ENCODE measurements around the gene STK4. TPM values are rescaled to one million over a fixed set of nuclear protein-coding genes. Genes with fewer than 3 reads are reported as not detected.

STK4 gene
- 100 to 1,000 TPM; 126 to 128 TPM for total RNA-seq

GRCh38 chr20:44966030-44966961 lies at the start of gene STK4:
STK4 (plus strand) TSS chr20:44966512; CDS start chr20:44966569, 57 bp downstream.
- Mint-ChIP-seq H3K36me3 (peaks cover 23% of the 10 kb centered on the region), H3K4me1 (ENCODE audit: low read depth) (peaks cover 58% of the 10 kb centered on the region)

GRCh38 chr20:44916586-44916985 lies 49.7 kb upstream of the STK4 start:
- Mint-ChIP-seq H3K27me3 (no peaks in the 10 kb centered on the region), H3K4me3 (no peak overlapping the region), H3K4me1 (ENCODE audit: low read depth) (peaks cover 17% of the 10 kb centered on the region), H3K27ac (no peak overlapping the region), H3K36me3 (peaks cover 43% of the 10 kb centered on the region), H3K9me3 (no peaks in the 10 kb centered on the region)
- DNase-seq, result no peak
- ChIA-PET CTCF (no interaction called here), POLR2A (no interaction called here)
- intact Hi-C loops (cut with micrococcal nuclease), result no loop called here

More at GRCh38 chr20:44966030-44966961, at the start of gene STK4:
- CTCF ChIA-PET, result interaction anchor here (0.9 to 2.1 kb wide), 5 partner anchors 12 to 86 kb away, joined by 3 to 12 read pairs (median 4); no protein-coding TSS in a partner anchor
- no peaks in the 10 kb centered on the region for H3K27me3 Mint-ChIP-seq
- H3K4me3 Mint-ChIP-seq, result peak within 1 kb of the TSS; percentile 95
- intact Hi-C loops (cut with micrococcal nuclease), result loop anchor here (2.0 to 5.0 kb wide), 5 partner anchors 55 to 444 kb away; partner anchors contain the start of genes KCNK15, PABPC1L, SERINC3 and YWHAB
- POLR2A ChIA-PET, result interaction anchor here (0.8 to 2.3 kb wide), 7 partner anchors 10 to 53 kb away, joined by 3 to 11 read pairs (median 3); no protein-coding TSS in a partner anchor
- H3K9me3 Mint-ChIP-seq, result no peaks in the 10 kb centered on the region
- peak; percentile 97 for DNase-seq
- peak within 1 kb of the TSS; percentile 99 for H3K27ac Mint-ChIP-seq

- Mint-ChIP-seq H3K27me3 (no peaks in the 10 kb centered on the region), H3K4me3 (no peak overlapping the region), H3K9me3 (no peaks in the 10 kb centered on the region), H3K4me1 (ENCODE audit: low read depth) (peaks cover 15% of the 10 kb centered on the region), H3K36me3 (peaks cover 40% of the 10 kb centered on the region), H3K27ac (no peak overlapping the region)
- ChIA-PET POLR2A (no interaction called here), CTCF (interaction anchor here (0.7 to 1.2 kb wide), 3 partner anchors 8 to 179 kb away, joined by 3 read pairs; partner anchors contain the start of gene PABPC1L)
- intact Hi-C loops (cut with micrococcal nuclease), result no loop called here
- DNase-seq, result no peak
These were observed 48.9 kb upstream of the STK4 start for GRCh38 chr20:44917399-44917798.

GRCh38 chr20:44918342-44918741 lies 48.0 kb upstream of the STK4 start:
- intact Hi-C loops (cut with micrococcal nuclease), result no loop called here
- H3K36me3 Mint-ChIP-seq, result peaks cover 40% of the 10 kb centered on the region
- CTCF ChIA-PET, result interaction anchor here (1.2 kb wide), 1 partner anchor 9 kb away, joined by 3 read pairs; the partner anchor contains the start of gene PABPC1L

GRCh38 chr20:44918761-44919160 lies 47.6 kb upstream of the STK4 start:
- Mint-ChIP-seq H3K4me3 (no peak overlapping the region), H3K4me1 (ENCODE audit: low read depth) (peaks cover 12% of the 10 kb centered on the region), H3K9me3 (no peaks in the 10 kb centered on the region), H3K27me3 (no peaks in the 10 kb centered on the region), H3K36me3 (peaks cover 36% of the 10 kb centered on the region), H3K27ac (no peak overlapping the region)
- ChIA-PET CTCF (interaction anchor here (1.2 kb wide), 1 partner anchor 9 kb away, joined by 3 read pairs; the partner anchor contains the start of gene PABPC1L), POLR2A (no interaction called here)
- no peak for DNase-seq
- intact Hi-C loops (cut with micrococcal nuclease), result no loop called here

More at GRCh38 chr20:44918342-44918741, 48.0 kb upstream of the STK4 start:
- Mint-ChIP-seq H3K27me3 (no peaks in the 10 kb centered on the region), H3K4me1 (ENCODE audit: low read depth) (peaks cover 15% of the 10 kb centered on the region), H3K9me3 (no peaks in the 10 kb centered on the region), H3K27ac (no peak overlapping the region), H3K4me3 (no peak overlapping the region)
- POLR2A ChIA-PET, result no interaction called here
- DNase-seq, result no peak

- CTCF ChIA-PET, result no interaction called here
- POLR2A ChIA-PET, result interaction anchor here (0.7 to 0.8 kb wide), 2 partner anchors 21 to 25 kb away, joined by 3 to 4 read pairs; no protein-coding TSS in a partner anchor
- peaks cover 36% of the 10 kb centered on the region for H3K36me3 Mint-ChIP-seq
These were observed 44.9 kb upstream of the STK4 start for GRCh38 chr20:44921447-44921846.

GRCh38 chr20:44924541-44924940 lies 41.8 kb upstream of the STK4 start:
- ChIA-PET POLR2A (no interaction called here), CTCF (no interaction called here)

More at GRCh38 chr20:44921447-44921846, 44.9 kb upstream of the STK4 start:
- no peak overlapping the region for H3K27ac Mint-ChIP-seq
- H3K9me3 Mint-ChIP-seq, result no peaks in the 10 kb centered on the region
- H3K27me3 Mint-ChIP-seq, result no peaks in the 10 kb centered on the region
- no peak overlapping the region for H3K4me3 Mint-ChIP-seq
- H3K4me1 Mint-ChIP-seq (ENCODE audit: low read depth), result no peaks in the 10 kb centered on the region
- DNase-seq, result no peak
- intact Hi-C loops (cut with micrococcal nuclease), result no loop called here

GRCh38 chr20:44928595-44928994 lies 37.7 kb upstream of the STK4 start:
- H3K36me3 Mint-ChIP-seq, result peaks cover 28% of the 10 kb centered on the region
- intact Hi-C loops (cut with micrococcal nuclease), result no loop called here
- no peak overlapping the region for H3K27ac Mint-ChIP-seq
- H3K4me3 Mint-ChIP-seq, result no peak overlapping the region
- DNase-seq, result no peak
- ChIA-PET CTCF (no interaction called here), POLR2A (no interaction called here)
- no peaks in the 10 kb centered on the region for H3K9me3 Mint-ChIP-seq
- no peaks in the 10 kb centered on the region for H3K27me3 Mint-ChIP-seq
- no peaks in the 10 kb centered on the region for H3K4me1 Mint-ChIP-seq (ENCODE audit: low read depth)

More at GRCh38 chr20:44924541-44924940, 41.8 kb upstream of the STK4 start:
- H3K4me3 Mint-ChIP-seq, result no peak overlapping the region
- H3K9me3 Mint-ChIP-seq, result no peaks in the 10 kb centered on the region
- H3K27me3 Mint-ChIP-seq, result no peaks in the 10 kb centered on the region
- no peak for DNase-seq
- H3K36me3 Mint-ChIP-seq, result peaks cover 33% of the 10 kb centered on the region
- H3K27ac Mint-ChIP-seq, result no peak overlapping the region
- intact Hi-C loops (cut with micrococcal nuclease), result no loop called here
- H3K4me1 Mint-ChIP-seq (ENCODE audit: low read depth), result no peaks in the 10 kb centered on the region

GRCh38 chr20:44930517-44931168 lies 35.7 kb upstream of the STK4 start:
- H3K4me1 Mint-ChIP-seq (ENCODE audit: low read depth), result no peaks in the 10 kb centered on the region
- DNase-seq, result no peak
- ChIA-PET CTCF (interaction anchor here (1.4 kb wide), 1 partner anchor 21 kb away, joined by 3 read pairs; no protein-coding TSS in a partner anchor), POLR2A (no interaction called here)
- H3K36me3 Mint-ChIP-seq, result peaks cover 25% of the 10 kb centered on the region
- intact Hi-C loops (cut with micrococcal nuclease), result no loop called here
- H3K27ac Mint-ChIP-seq, result no peak overlapping the region
- no peaks in the 10 kb centered on the region for H3K9me3 Mint-ChIP-seq
- no peaks in the 10 kb centered on the region for H3K27me3 Mint-ChIP-seq
- H3K4me3 Mint-ChIP-seq, result no peak overlapping the region

GRCh38 chr20:44931911-44932310 lies 34.4 kb upstream of the STK4 start:
- Mint-ChIP-seq H3K36me3 (peaks cover 36% of the 10 kb centered on the region), H3K27ac (no peak overlapping the region), H3K9me3 (no peaks in the 10 kb centered on the region), H3K27me3 (no peaks in the 10 kb centered on the region), H3K4me3 (no peak overlapping the region), H3K4me1 (ENCODE audit: low read depth) (no peaks in the 10 kb centered on the region)
- no peak for DNase-seq
- intact Hi-C loops (cut with micrococcal nuclease), result no loop called here
- ChIA-PET CTCF (no interaction called here), POLR2A (no interaction called here)

- Mint-ChIP-seq H3K4me3 (no peak overlapping the region), H3K4me1 (ENCODE audit: low read depth) (no peaks in the 10 kb centered on the region), H3K9me3 (no peaks in the 10 kb centered on the region), H3K36me3 (peaks cover 36% of the 10 kb centered on the region), H3K27ac (no peak overlapping the region), H3K27me3 (no peaks in the 10 kb centered on the region)
- DNase-seq, result no peak
- CTCF ChIA-PET, result no interaction called here
- intact Hi-C loops (cut with micrococcal nuclease), result no loop called here
- POLR2A ChIA-PET, result no interaction called here
These were observed 33.4 kb upstream of the STK4 start for GRCh38 chr20:44932916-44933315.

- CTCF ChIA-PET, result no interaction called here
- no peaks in the 10 kb centered on the region for H3K27me3 Mint-ChIP-seq
These were observed 29.8 kb upstream of the STK4 start for GRCh38 chr20:44936510-44936909.

More at GRCh38 chr20:44936510-44936909, 29.8 kb upstream of the STK4 start:
- Mint-ChIP-seq H3K36me3 (peaks cover 35% of the 10 kb centered on the region), H3K9me3 (no peaks in the 10 kb centered on the region), H3K27ac (no peak overlapping the region), H3K4me3 (no peak overlapping the region), H3K4me1 (ENCODE audit: low read depth) (peaks cover 10% of the 10 kb centered on the region)
- intact Hi-C loops (cut with micrococcal nuclease), result no loop called here
- DNase-seq, result no peak
- POLR2A ChIA-PET, result no interaction called here

All from activated CD4-positive, alpha-beta memory T cell treated with anti-CD3 and anti-CD28 coated beads for 36 hours (primary cell).